ENCODE measurements around the gene CCNF.
"Not testable (repeated sequence)": the region's sequence is repeated elsewhere in the genome, so short reads cannot be mapped to it uniquely, and the experiment has no call there.

Gene CCNF

DNA sequence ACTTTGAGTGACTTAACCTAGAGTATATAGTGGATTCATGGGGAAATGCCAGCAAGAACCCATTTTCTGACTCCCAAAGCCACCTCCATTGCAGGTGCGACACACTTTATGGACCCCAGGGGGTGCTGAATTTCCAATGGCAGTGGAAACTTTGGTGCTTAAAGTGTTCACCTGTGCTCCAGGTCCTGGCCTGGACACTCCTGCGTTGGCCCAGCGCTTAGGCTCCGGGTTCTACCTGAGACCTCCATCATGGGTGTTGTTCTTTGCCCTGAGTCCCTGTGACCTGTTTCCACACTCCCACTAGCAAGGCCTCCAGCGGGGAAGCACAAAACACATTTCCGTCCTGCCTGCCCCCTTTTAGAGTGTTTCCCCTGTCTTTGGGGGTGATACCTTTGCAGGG lies 3.0 kb downstream of the CCNF start:
- H3K36me3 ChIP-seq (ENCODE audit: control insufficient read depth, insufficient read depth, low read length): no peaks in the 10 kb centered on the region

DNA sequence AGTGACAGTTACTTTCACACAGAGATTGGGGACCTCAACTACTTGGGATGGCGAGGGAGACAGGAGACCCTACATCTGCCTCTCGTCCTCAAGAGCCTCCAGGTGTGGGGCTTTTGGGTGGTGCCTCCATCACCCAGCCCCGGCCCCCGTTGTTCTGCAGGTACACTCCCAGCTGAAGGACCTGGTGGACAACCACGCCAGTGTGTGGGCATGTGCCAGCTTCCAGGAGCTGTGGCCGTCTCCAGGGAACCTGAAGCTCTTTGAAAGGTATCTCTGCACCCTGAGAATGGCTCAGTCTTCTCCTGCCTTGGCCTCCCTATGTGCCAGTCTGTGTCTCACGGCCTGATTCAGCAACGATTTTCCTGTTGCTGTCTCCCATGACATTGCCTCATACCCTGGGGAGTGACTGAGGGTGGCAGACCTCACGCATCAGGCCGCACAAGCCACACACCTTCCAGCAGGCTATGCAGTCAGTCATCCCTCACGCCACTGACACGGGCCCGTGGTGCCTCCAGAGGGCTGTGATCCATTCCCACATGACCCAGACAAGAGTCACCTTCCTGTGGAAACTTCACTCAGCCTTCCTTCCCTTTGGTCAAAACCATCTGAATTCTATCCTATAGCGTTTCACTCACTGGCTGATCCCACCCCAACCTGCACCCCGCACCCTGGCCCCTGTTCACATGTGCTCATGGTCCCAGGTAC lies 3.7 kb downstream of the CCNF start:
- Histone ChIP-seq H3K36me3 (ENCODE audit: control insufficient read depth, insufficient read depth, low read length) (no peaks in the 10 kb centered on the region), H3K9me3 (ENCODE audit: control insufficient read depth, low read length) (no peaks in the 10 kb centered on the region), H2AFZ (no peak overlapping the region), H3K79me2 (no peaks in the 10 kb centered on the region), H3K27ac (no peak overlapping the region), H3K4me1 (peaks cover 10% of the 10 kb centered on the region), H3K27me3 (ENCODE audit: control insufficient read depth, insufficient read depth, low read length) (no peaks in the 10 kb centered on the region), H3K4me2 (ENCODE audit: low read length) (no peak overlapping the region), H3K4me3 (ENCODE audit: low read depth, low read length) (no peak overlapping the region), H3K9ac (no peak overlapping the region)
- no peak for TF ChIP-seq CTCF (IDR thresholded peaks at IDR 0.05)

More for the DNA sequence above, 3.0 kb downstream of the CCNF start:
- Histone ChIP-seq H3K27me3 (ENCODE audit: control insufficient read depth, insufficient read depth, low read length) (no peaks in the 10 kb centered on the region), H2AFZ (no peak overlapping the region), H3K4me2 (ENCODE audit: low read length) (no peak overlapping the region), H3K4me1 (peaks cover 10% of the 10 kb centered on the region), H3K27ac (no peak overlapping the region), H3K4me3 (ENCODE audit: low read depth, low read length) (no peak overlapping the region), H3K9ac (no peak overlapping the region), H3K79me2 (no peaks in the 10 kb centered on the region), H3K9me3 (ENCODE audit: control insufficient read depth, low read length) (no peaks in the 10 kb centered on the region)
- no peak for TF ChIP-seq CTCF (IDR thresholded peaks at IDR 0.05)

- not testable (repeated sequence) for H3K27me3 ChIP-seq (ENCODE audit: control insufficient read depth, insufficient read depth, low read length); H3K9me3 ChIP-seq (ENCODE audit: control insufficient read depth, low read length); H2AFZ ChIP-seq; H3K4me2 ChIP-seq (ENCODE audit: low read length); H3K4me3 ChIP-seq (ENCODE audit: low read depth, low read length); H3K36me3 ChIP-seq (ENCODE audit: control insufficient read depth, insufficient read depth, low read length); H3K79me2 ChIP-seq; H3K27ac ChIP-seq; H3K4me1 ChIP-seq; H3K9ac ChIP-seq
Measured at GRCh38 chr16:2435236-2435635, 6.0 kb downstream of the CCNF start.

DNA sequence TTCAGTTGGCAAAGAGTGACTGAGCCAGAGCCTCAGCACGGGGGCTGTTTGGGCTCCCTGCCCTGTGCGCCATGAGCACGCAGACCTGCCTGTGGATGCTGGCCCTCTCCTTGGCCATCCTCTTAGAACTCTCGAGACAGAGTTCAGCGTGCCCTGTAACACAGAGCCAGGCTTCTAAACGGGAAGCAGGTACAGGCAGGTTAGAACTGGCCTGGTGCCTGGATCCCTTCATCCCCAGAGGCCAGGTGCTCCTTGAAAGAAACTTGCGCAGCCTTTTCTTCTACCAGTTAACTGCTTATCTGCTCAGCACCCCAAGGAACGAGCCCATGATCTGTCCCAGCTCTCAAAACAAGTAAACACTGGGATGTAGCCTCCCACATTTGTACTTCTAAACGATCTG lies 6.9 kb downstream of the CCNF start:
- Histone ChIP-seq H3K4me2 (ENCODE audit: low read length) (no peak overlapping the region), H2AFZ (no peak overlapping the region), H3K79me2 (no peaks in the 10 kb centered on the region), H3K27me3 (ENCODE audit: control insufficient read depth, insufficient read depth, low read length) (no peaks in the 10 kb centered on the region), H3K4me1 (no peaks in the 10 kb centered on the region), H3K27ac (no peak overlapping the region), H3K4me3 (ENCODE audit: low read depth, low read length) (no peak overlapping the region), H3K9ac (no peak overlapping the region), H3K36me3 (ENCODE audit: control insufficient read depth, insufficient read depth, low read length) (no peaks in the 10 kb centered on the region), H3K9me3 (ENCODE audit: control insufficient read depth, low read length) (no peaks in the 10 kb centered on the region)
- TF ChIP-seq CTCF (IDR thresholded peaks at IDR 0.05): no peak

- Histone ChIP-seq H3K27ac (no peak overlapping the region), H3K9ac (no peak overlapping the region), H3K36me3 (ENCODE audit: control insufficient read depth, insufficient read depth, low read length) (no peaks in the 10 kb centered on the region), H3K4me3 (ENCODE audit: low read depth, low read length) (no peak overlapping the region), H3K27me3 (ENCODE audit: control insufficient read depth, insufficient read depth, low read length) (no peaks in the 10 kb centered on the region), H3K4me2 (ENCODE audit: low read length) (no peak overlapping the region), H3K4me1 (no peaks in the 10 kb centered on the region), H3K9me3 (ENCODE audit: control insufficient read depth, low read length) (no peaks in the 10 kb centered on the region), H3K79me2 (no peaks in the 10 kb centered on the region), H2AFZ (no peak overlapping the region)
- no peak for TF ChIP-seq CTCF (IDR thresholded peaks at IDR 0.05)
Measured at GRCh38 chr16:2437032-2437790, 8.0 kb downstream of the CCNF start.
